GM21786 (cell line): Measurements from ENCODE around the gene SCD.

ENCODE experiments used
- ATAC-seq: cut with Tn5 transposase; IDR thresholded peaks from one replicate; pipeline ENCODE4 v1.9.1; 2021; ENCODE audit not compliant: unreplicated experiment

Gene SCD

DNA sequence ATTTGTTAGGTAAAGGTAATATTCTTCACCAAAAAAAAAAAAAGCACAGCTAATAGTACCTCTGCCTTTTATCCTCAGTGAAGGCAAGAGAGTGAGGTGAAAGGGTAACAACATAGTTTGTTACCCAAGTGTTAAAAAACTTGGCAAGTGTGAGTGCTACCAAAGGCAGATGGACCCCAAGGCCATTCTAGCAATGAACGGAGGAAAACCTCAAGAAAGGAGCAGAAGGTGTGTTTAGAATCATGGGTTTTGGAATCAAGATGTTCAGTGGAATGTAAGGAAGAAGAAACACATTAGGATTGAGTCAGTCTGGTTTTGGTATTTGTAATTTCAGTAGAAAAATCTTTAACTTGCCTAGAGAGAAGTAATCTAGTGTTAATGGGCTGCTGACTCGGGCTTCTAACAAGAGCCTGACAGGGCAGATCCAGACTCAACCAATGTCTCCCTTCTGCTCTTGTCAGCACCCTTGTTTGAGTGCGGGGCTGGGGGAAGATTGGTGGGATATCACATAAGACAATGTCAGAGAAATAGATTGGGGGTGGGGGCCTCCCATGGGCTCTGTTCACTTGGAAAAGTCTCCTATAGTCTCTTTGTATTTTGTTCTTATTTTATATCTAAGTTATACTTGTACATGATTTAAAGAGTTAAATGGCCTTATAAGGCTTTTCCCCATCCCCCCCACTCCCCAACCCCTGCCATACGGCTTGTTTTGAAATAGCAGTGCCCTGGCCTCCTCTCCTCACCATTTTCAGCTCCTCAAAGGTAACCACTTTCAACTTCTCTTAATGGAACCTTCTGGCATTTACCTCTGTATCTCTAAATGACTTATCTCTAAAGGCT, 44.4 kb downstream of the SCD start:
- no peak for ATAC-seq

DNA sequence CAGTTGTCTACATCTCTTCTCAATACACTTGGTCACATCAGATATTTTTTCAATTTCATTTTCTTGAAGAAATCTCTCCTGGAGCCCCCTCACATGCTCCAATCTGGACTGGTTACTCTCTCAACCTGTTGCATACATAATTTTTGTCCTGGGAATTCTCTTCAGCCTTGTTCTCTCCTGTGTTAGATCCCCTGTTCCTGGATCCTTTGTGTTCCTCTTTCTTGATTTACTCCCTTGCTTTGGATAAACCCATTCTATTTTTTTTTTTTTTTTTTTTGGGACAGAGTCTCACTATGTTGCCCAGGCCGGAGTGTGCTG, 45.6 kb downstream of the SCD start:
- no peak for ATAC-seq

DNA sequence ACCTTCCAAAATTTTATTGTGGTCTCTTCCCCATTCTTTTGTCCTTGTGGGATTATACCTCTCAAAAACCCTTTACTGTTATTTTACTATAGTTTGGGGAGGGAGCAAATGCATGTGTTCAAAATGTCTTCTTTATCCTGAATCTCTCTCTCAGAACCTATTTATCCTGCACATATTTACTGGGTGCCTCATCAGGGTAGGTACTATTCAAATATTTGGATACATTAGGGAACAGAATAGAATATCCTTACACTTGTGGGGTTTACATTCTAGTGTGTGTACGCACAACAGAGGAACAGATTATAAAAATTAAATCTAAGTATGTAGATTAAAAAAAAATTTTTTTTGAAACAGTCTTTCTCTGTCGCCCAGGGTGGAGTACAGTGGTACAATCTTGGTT, 48.6 kb downstream of the SCD start:
- ATAC-seq = no peak

DNA sequence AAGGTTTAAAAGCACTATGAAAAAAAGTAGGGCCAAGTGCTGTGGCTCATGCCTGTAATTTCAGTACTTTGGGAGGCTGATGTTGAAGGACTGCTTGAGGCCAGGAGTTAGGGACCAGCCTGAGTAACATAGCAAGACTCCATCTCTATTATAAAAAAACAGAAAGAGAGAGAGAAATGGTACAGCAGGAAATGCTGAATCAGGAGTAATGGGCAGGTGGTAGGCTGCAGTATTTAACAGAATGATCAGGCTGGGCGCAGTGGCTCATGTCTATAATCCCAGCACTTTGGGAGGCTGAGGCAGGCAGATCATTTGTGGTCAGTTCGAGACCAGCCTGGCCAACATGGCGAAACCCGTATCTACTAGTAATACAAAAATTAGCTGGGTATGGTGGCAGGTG, 49.6 kb downstream of the SCD start:
- no peak for ATAC-seq

DNA sequence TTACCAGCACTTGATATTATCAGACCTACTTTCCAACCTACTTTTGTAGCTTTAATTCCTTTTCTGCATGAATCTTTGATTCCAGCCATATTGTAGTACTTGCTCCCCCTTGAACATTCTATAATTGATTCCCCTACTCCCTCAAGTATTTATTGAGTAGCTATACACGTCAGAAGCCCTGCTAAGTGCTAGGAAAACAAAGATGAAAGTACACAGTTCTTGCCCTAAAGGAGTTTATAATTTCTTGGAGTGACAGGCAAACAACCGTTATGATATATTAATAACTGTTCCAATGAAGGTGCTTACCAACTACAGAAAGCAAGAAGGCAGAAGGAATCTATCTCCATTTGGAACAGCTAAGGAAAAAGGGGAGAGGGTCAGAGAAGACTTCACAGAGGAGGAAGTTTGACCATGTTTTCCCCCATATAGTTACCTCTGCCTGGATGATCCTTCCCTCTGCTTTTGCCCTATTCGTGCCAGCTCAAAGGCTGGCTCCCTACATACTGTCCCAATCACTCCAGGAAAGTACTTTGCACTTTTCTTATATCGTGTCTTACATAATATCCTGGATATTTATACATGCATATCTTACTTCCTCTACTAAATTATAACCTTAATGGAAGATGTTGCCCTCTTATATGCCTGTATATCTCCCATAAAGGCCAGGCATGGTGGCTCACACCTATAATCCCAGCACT, 54.7 kb downstream of the SCD start:
- ATAC-seq = no peak

DNA sequence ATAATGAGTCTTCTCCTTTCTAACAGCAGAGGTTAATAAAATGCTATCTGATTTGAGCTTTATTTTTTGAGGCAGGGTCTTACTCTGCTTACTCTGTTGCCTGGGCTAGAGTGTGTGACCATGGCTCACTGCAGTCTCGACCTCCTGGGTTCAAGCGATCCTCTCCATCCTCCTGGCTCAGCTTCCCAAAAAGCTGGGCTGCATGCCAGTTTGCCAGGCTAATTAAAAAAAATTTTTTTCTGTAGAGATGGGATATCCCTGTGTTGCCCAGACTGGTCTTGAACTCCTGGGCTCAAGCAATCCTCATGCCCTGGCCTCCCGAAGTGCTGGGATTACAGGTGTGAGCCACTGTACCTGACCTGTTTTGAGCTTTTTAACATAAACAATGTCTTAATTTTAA, 56.7 kb downstream of the SCD start:
- no peak for ATAC-seq

DNA sequence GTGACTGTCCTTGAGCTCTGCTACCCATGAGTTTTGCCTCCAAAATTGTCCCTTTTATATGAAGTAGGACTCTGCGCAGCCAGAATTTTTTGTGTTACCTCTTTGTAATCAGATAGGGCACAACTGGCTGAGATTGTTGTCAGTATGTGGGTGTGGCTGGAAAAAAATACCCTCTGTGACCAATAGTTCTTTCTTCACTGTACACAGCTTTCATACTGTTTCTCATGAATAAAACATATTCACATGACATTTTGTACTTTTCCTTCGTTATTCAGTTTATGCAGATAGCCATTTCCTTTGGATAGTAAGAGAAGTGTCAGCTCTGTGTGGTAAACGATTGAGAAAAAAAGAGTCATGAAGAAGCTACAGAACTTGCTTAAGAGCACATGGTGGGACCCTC, 66.1 kb downstream of the SCD start:
- no peak for ATAC-seq
